ENCODE results near the gene CDC14A. TPM values are rescaled to one million over a fixed set of nuclear protein-coding genes. Genes with fewer than 3 reads are reported as not detected.

CDC14A gene
- total and polyA plus RNA-seq, 2 of the 8 experiments (the other 6 are each of a cell fraction or from before 2014, with no cell fraction given), result 3.2 to 8.9 TPM

GRCh38 chr1:100342348-100342747 is 10.0 kb upstream of the CDC14A start:
- Histone ChIP-seq H3K9ac (replicated peaks in 1 of 4; ENCODE audit: extremely low read depth in 1 of 4, low read depth in 3 of 4, low read length in 3 of 4) (no peak overlapping the region), H4K5ac (ENCODE audit: insufficient read length, low read depth, low read length) (no peak overlapping the region), H2BK15ac (ENCODE audit: low read length) (no peak overlapping the region), H3K79me2 (ENCODE audit: control insufficient read depth in 1 of 2, insufficient read depth in 2 of 2, low read length in 2 of 2) (no peaks in the 10 kb centered on the region), H3K4ac (replicated peaks; ENCODE audit: insufficient read length, low read depth, low read length) (no peak overlapping the region), H3K9me3 (ENCODE audit: insufficient read depth in 2 of 2, low read depth in 1 of 2, low read length in 1 of 2) (no peaks in the 10 kb centered on the region), H2BK120ac (replicated peaks; ENCODE audit: low read depth, low read length) (no peak overlapping the region), H3K18ac (ENCODE audit: extremely low read depth, low read length) (no peak overlapping the region), H3K4me3 (ENCODE audit: extremely low read depth in 1 of 4, insufficient read depth in 2 of 4, low read depth in 3 of 4, low read length in 4 of 4) (no peak overlapping the region), H3K27me3 (replicated peaks in 1 of 4; ENCODE audit: control insufficient read depth in 3 of 4, extremely low read depth in 1 of 4, insufficient read depth in 3 of 4, low read length in 3 of 4) (no peaks in the 10 kb centered on the region), H3K56ac (replicated peaks; ENCODE audit: insufficient read length, low read depth, low read length) (peak overlapping the region; percentile 6), H2BK20ac (ENCODE audit: low read length) (no peak overlapping the region), H4K8ac (ENCODE audit: extremely low read depth, insufficient read depth, low read length) (no peak overlapping the region), H3K27ac (ENCODE audit: low read depth, low read length) (no peak overlapping the region), H3K14ac (ENCODE audit: insufficient read length) (no peak overlapping the region), H4K91ac (replicated peaks; ENCODE audit: insufficient read length, low read length) (no peak overlapping the region), H3K79me1 (ENCODE audit: low read depth, low read length) (no peaks in the 10 kb centered on the region), H2AFZ (ENCODE audit: low read length) (no peak overlapping the region), H2AK5ac (ENCODE audit: low read depth, low read length) (no peak overlapping the region), H3K4me2 (ENCODE audit: insufficient read depth in 1 of 2, low read depth in 2 of 2, low read length in 2 of 2) (no peak overlapping the region), H2BK12ac (ENCODE audit: low read depth, low read length) (no peak overlapping the region), H3K23me2 (ENCODE audit: low read depth, low read length) (no peaks in the 10 kb centered on the region), H3K23ac (ENCODE audit: insufficient read length) (no peak overlapping the region), H3K36me3 (ENCODE audit: control insufficient read depth in 2 of 4, insufficient read depth in 4 of 4, low read length in 3 of 4) (no peaks in the 10 kb centered on the region; a peak in 1 of 8 replicates), H2BK5ac (ENCODE audit: low read depth, low read length) (no peak overlapping the region), H4K20me1 (replicated peaks in 1 of 2; ENCODE audit: control insufficient read depth in 1 of 2, insufficient read depth in 2 of 2, low read length in 2 of 2) (no peaks in the 10 kb centered on the region), H3K4me1 (replicated peaks in 1 of 4; ENCODE audit: control insufficient read depth in 3 of 4, insufficient read depth in 4 of 4, low read length in 3 of 4) (peaks cover 0 to 4% (median 0%) of the 10 kb centered on the region in 4 experiments; a peak in 1 of 7 replicates)
- CTCF ChIA-PET (ENCODE audit: partially characterized antibody), result interaction anchor here (1.1 kb wide), 1 partner anchor 15 kb away, joined by 3 read pairs; no protein-coding TSS in a partner anchor
- no peak for DNase-seq (ENCODE audit: low read depth in 1 of 2, low spot score in 2 of 2)
- WGBS, 2 experiments (ENCODE audit: extremely low coverage in 1 of 2, insufficient coverage in 1 of 2, insufficient read length in 1 of 2, insufficient replicate concordance in 2 of 2, low coverage in 1 of 2, low lambda C conversion rate in 2 of 2, missing lambda C conversion rate in 1 of 2), result 98% methylated on average over 2 of the region's 2 CpGs; no CpG with 5 or more reads in 1 of the 2 experiments
- TF ChIP-seq EP300 (IDR thresholded peaks at IDR 0.05; ENCODE audit: borderline replicate concordance in 1 of 2, low read depth in 2 of 2, low read length in 2 of 2) (no peak), GABPA (IDR thresholded peaks at IDR 0.05; ENCODE audit: borderline replicate concordance, insufficient read depth, low read length) (no peak), POLR2AphosphoS5 (IDR thresholded peaks at IDR 0.05; ENCODE audit: low read depth, low read length) (no peak), CBX8 (IDR thresholded peaks at IDR 0.05; ENCODE audit: borderline replicate concordance, low read depth, low read length) (no peak), MAFK (IDR thresholded peaks at IDR 0.05; ENCODE audit: low read depth, low read length) (no peak), RXRA (IDR thresholded peaks at IDR 0.05; ENCODE audit: insufficient read depth, low read depth, low read length) (no peak), SRF (IDR thresholded peaks at IDR 0.05; ENCODE audit: low read depth, low read length) (no peak), NRF1 (IDR thresholded peaks at IDR 0.05; ENCODE audit: low read depth, low read length) (no peak), TAF7 (optimal IDR thresholded peaks at IDR 0.05; ENCODE audit: borderline replicate concordance, low read depth, low read length) (no peak), HDAC2 (IDR thresholded peaks at IDR 0.05; ENCODE audit: borderline replicate concordance in 1 of 2, low read depth in 2 of 2, low read length in 2 of 2) (no peak), SP4 (IDR thresholded peaks at IDR 0.05; ENCODE audit: low read length) (no peak), KDM5A (IDR thresholded peaks at IDR 0.05; ENCODE audit: low read length) (no peak), SIN3A (conservative IDR thresholded peaks at IDR 0.05 in 1 of 2, IDR thresholded peaks at IDR 0.05 in 1 of 2; ENCODE audit: low read depth in 1 of 2, low read length in 2 of 2) (no peak)
- no peak for FAIRE-seq
- POLR2A ChIA-PET (ENCODE audit: partially characterized antibody), result interaction anchor here (1.9 kb wide), 1 partner anchor 10 kb away, joined by 10 read pairs; the partner anchor contains the start of gene CDC14A

All from H1 (cell line).